Measurements from ENCODE around the gene TINAGL1. TPM values are rescaled to one million over a fixed set of nuclear protein-coding genes. Genes with fewer than 3 reads are reported as not detected.

The TINAGL1 gene
- total and polyA plus RNA-seq, 9 donors, result 27.1 to 57.3 (median 31.4) TPM

- Histone ChIP-seq H3K4me3 (no peak overlapping the region), H3K27me3 (no peaks in the 10 kb centered on the region), H3K4me1 (ENCODE audit: insufficient read depth) (no peaks in the 10 kb centered on the region), H3K9me3 (no peaks in the 10 kb centered on the region), H3K36me3 (no peaks in the 10 kb centered on the region), H3K27ac (no peak overlapping the region)
- TF ChIP-seq CTCF (IDR thresholded peaks at IDR 0.05), result no peak
- TF ChIP-seq EP300 (IDR thresholded peaks at IDR 0.05), result no peak
- no peak for TF ChIP-seq POLR2A (IDR thresholded peaks at IDR 0.05)
- intact Hi-C loops (cut with DNase I), result no loop called here
- DNase-seq, result no peak
- WGBS, 3 donors, result 71 to 100% (median 90%) methylated on average over 2 of the region's 2 CpGs
These were observed 39.6 kb downstream of the TINAGL1 start for GRCh38 chr1:31615939-31616338.

- WGBS, 3 donors, result 4 to 10% (median 8%) methylated on average over 28 to 48 of the region's 48 CpGs
- intact Hi-C loops (cut with DNase I), result no loop called here
- Histone ChIP-seq H3K9me3 (no peaks in the 10 kb centered on the region), H3K27ac (no peak within 1 kb of the TSS), H3K4me1 (ENCODE audit: insufficient read depth) (no peaks in the 10 kb centered on the region), H3K36me3 (no peaks in the 10 kb centered on the region), H3K4me3 (peak within 1 kb of the TSS; percentile 30), H3K27me3 (no peaks in the 10 kb centered on the region)
- TF ChIP-seq EP300 (IDR thresholded peaks at IDR 0.05) (no peak), POLR2A (IDR thresholded peaks at IDR 0.05) (no peak), CTCF (IDR thresholded peaks at IDR 0.05) (no peak)
- no peak for DNase-seq
These were observed 41.1 kb downstream of the TINAGL1 start, which contains the start of gene HCRTR1 for GRCh38 chr1:31617218-31617915. Gene HCRTR1 (plus strand): TSS chr1:31617689. CDS start chr1:31619193, 1,504 bp downstream.

- Histone ChIP-seq H3K27me3 (no peaks in the 10 kb centered on the region), H3K4me1 (ENCODE audit: insufficient read depth) (no peaks in the 10 kb centered on the region), H3K9me3 (no peaks in the 10 kb centered on the region), H3K4me3 (peak overlapping the region; percentile 30), H3K27ac (no peak overlapping the region), H3K36me3 (no peaks in the 10 kb centered on the region)
- no peak for TF ChIP-seq EP300 (IDR thresholded peaks at IDR 0.05)
- peak; percentile 46 to 50 (median 49) for TF ChIP-seq CTCF (IDR thresholded peaks at IDR 0.05)
- DNase-seq, result peak in 3 of 5 donors; percentile 55 to 65 (median 57)
- intact Hi-C loops (cut with DNase I), result no loop called here
- WGBS, 3 donors, result 8 to 13% (median 10%) methylated on average over 34 to 56 of the region's 56 CpGs
These were observed 41.8 kb downstream of the TINAGL1 start for GRCh38 chr1:31617916-31618746.

- no peak overlapping the region for H3K4me3 ChIP-seq
- intact Hi-C loops (cut with DNase I), result no loop called here
- H3K27ac ChIP-seq, result no peak overlapping the region
- no peak for TF ChIP-seq EP300 (IDR thresholded peaks at IDR 0.05)
- TF ChIP-seq POLR2A (IDR thresholded peaks at IDR 0.05), result no peak
- 76 to 79% (median 78%) methylated on average over 23 of the region's 23 CpGs for WGBS, 3 donors
- no peak for DNase-seq
- no peaks in the 10 kb centered on the region for H3K27me3 ChIP-seq
- no peaks in the 10 kb centered on the region for H3K4me1 ChIP-seq (ENCODE audit: insufficient read depth)
- H3K36me3 ChIP-seq, result no peaks in the 10 kb centered on the region
- no peaks in the 10 kb centered on the region for H3K9me3 ChIP-seq
These were observed 42.9 kb downstream of the TINAGL1 start for GRCh38 chr1:31618916-31619846.

All from ovary (tissue), 9 donors.